Right lobe of liver (tissue), 4 donors: ENCODE results near the gene FAM13A.

Source experiments
- CTCF ChIP-seq, 4 donors: fragments of 200-600 bp in 3 of 4; fragments of 450-650 bp in 1 of 4; IDR thresholded peaks; one replicate each; pipeline versions ENCODE4 v1.5.1 to v1.8.0; 2016 to 2022; ENCODE audit warnings: antibody characterized with exemption in 4 of 4, mild to moderate bottlenecking in 2 of 4
- POLR2A ChIP-seq: fragments of 450-650 bp; IDR thresholded peaks from one replicate; pipeline ENCODE4 v1.6.1; 2017; ENCODE audit warnings: antibody characterized with exemption, mild to moderate bottlenecking
- donor health status: DM: no; HTN: no; CAD: no.
- donor health status: DM: no; HTN: no; CAD: no.
- donor health status: DM: no; HTN: yes; CAD: no.

- TF ChIP-seq CTCF (IDR thresholded peaks at IDR 0.05) (no peak), POLR2A (no peak)
Measured at GRCh38 chr4:88881227-88881569, 175.8 kb downstream of the FAM13A start.
